Left lung (tissue), 14 donors: ENCODE data around the gene TAS2R38. TPM values are rescaled to one million over a fixed set of nuclear protein-coding genes. Genes with fewer than 3 reads are reported as not detected.

Experiments
- ATAC-seq: fragments of 200-7000 bp; cut with Tn5 transposase; one replicate; pipeline ENCODE4 v1.9.1; 2020; ENCODE audit warnings: moderate library complexity
- DNase-seq, 4 donors: peaks; one replicate each; pipeline ENCODE4 v3.0.0-alpha.2; 2013 to 2020
- H3K27ac ChIP-seq, 2 donors: fragments of 200-600 bp; sonication (generic) in 1 of 2; one replicate each; pipeline versions ENCODE4 v1.5.0 to v1.8.0; 2020 to 2021
- H3K27me3 ChIP-seq, 2 donors: fragments of 200-600 bp; sonication (generic) in 1 of 2; one replicate each; pipeline versions ENCODE4 v1.5.0 to v1.8.0; 2020 to 2021
- H3K36me3 ChIP-seq, 2 donors: fragments of 200-600 bp; sonication (generic) in 1 of 2; one replicate each; pipeline versions ENCODE4 v1.5.0 to v1.8.0; 2020 to 2021
- H3K4me1 ChIP-seq, 2 donors: fragments of 200-600 bp; one replicate each; pipeline ENCODE4 v1.8.0; 2021
- H3K4me3 ChIP-seq, 2 donors: fragments of 200-600 bp; sonication (generic) in 1 of 2; one replicate each; pipeline versions ENCODE4 v1.5.0 to v1.8.0; 2020 to 2021; ENCODE audit warnings: mild to moderate bottlenecking in 1 of 2
- H3K9me3 ChIP-seq, 2 donors: fragments of 200-600 bp; sonication (generic) in 1 of 2; one replicate each; pipeline versions ENCODE4 v1.5.0 to v1.8.0; 2020 to 2021
- intact Hi-C, 2 donors: fragments of 100-400 bp; cut with DNase I; formaldehyde crosslinking; loops; one replicate each; pipeline versions ENCODE4 v1.11.2 to v1.14.2; 2022
- long read RNA-seq, 12 donors: library from polyadenylated mRNA in 2 of 12; unstranded in 2 of 12; transcript quantifications; one replicate each; pipeline ENCODE4 v2.0.0 and lab custom pipeline, GENCODE V29; 2019 to 2026
- polyA plus RNA-seq, 6 donors: library from polyadenylated mRNA; unstranded; fragments of 120-200 nt; gene quantifications; one replicate each; pipeline ENCODE4 v1.2.1, GENCODE V29; 2013; ENCODE audit not compliant: insufficient read length in 6 of 6
- total RNA-seq, 2 donors: library from RNA; stranded (reverse); fragmentation: NEBNext Ultra II Directional; extraction: Animal tissue kit (Norgen Biotek cat#: 25700); gene quantifications; one replicate each; pipeline ENCODE4 v1.2.1, GENCODE V29; 2021
- TF ChIP-seq, protein P1 (sequence below), 2 donors: fragments of 200-600 bp; sonication (generic) in 1 of 2; IDR thresholded peaks; one replicate each; pipeline versions ENCODE4 v1.5.0 to v1.8.0; 2021; ENCODE audit warnings: antibody characterized with exemption in 2 of 2
- donor health status: DM: no; HTN: yes; CAD: no.
- donor health status: DM: no; HTN: no; CAD: no.

TAS2R38 gene
- total RNA-seq (not detected), polyA plus RNA-seq (not detected)
- long read RNA-seq, donor 1: 0 reads
- long read RNA-seq, donor 2: 0 reads
- long read RNA-seq, donor 3: 0 reads
- long read RNA-seq, donor 4: 0 reads
- long read RNA-seq, donor 5: 0 reads
- long read RNA-seq, donor 6: 0 reads
- long read RNA-seq, donor 7: 0 reads
- long read RNA-seq, donor 8: 0 reads
- long read RNA-seq, donor 9: 0 reads
- long read RNA-seq, donor 10: 0 reads
- long read RNA-seq, donor 11: 0 reads
- long read RNA-seq, donor 12: 0 reads

DNA sequence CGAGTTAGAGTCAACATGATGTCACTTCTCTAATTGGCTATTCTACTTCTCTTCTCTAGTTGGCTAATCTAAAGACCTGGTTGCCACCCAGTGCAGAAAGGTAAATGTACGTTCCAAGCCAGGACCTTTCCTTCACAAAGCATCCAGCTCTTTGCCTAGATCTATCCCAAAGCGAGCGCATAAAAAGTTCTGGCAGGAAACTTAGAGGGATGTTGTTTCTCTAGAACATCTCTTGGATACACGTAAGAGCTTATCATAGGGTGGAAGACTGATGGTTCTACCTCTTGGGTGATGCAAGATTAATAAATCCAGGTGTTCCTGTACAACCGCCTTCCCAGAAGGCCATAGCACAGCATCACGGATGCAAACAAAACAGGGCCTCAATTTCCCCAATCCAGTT lies at the start of gene TAS2R38:
Gene TAS2R38, minus strand, starts transcription at position 101 of the 400 bp plus-strand sequence. Its CDS starts 84 bp downstream, at position 17.
- no peak for DNase-seq

DNA sequence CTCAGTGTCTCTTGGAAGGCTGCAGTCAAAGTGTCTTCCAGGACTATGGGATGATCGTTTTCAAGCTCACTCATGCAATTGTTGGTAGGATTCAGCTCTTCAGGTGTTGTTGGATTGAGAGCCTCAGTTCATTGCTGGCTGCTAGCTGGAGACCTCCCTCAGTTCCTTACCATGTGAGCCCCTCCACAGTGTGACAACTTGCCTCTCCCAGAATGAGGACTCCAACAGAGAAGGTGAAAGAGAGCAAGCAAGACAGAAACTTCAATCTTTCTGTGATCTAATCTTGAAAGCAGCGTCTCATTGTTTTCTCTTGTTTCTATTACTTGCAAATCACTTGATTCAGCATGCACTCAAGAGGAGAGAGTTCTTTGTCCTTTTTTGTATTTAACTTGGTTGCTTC lies 44.6 kb upstream of the TAS2R38 start:
- ATAC-seq: no peak
- no peaks in the 10 kb centered on the region for H3K27me3 ChIP-seq
- intact Hi-C loops: no loop called here
- TF ChIP-seq, protein P1, sequence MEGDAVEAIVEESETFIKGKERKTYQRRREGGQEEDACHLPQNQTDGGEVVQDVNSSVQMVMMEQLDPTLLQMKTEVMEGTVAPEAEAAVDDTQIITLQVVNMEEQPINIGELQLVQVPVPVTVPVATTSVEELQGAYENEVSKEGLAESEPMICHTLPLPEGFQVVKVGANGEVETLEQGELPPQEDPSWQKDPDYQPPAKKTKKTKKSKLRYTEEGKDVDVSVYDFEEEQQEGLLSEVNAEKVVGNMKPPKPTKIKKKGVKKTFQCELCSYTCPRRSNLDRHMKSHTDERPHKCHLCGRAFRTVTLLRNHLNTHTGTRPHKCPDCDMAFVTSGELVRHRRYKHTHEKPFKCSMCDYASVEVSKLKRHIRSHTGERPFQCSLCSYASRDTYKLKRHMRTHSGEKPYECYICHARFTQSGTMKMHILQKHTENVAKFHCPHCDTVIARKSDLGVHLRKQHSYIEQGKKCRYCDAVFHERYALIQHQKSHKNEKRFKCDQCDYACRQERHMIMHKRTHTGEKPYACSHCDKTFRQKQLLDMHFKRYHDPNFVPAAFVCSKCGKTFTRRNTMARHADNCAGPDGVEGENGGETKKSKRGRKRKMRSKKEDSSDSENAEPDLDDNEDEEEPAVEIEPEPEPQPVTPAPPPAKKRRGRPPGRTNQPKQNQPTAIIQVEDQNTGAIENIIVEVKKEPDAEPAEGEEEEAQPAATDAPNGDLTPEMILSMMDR (IDR thresholded peaks at IDR 0.05): no peak
- H3K4me3 ChIP-seq: no peak overlapping the region
- peaks cover 0 to 6% of the 10 kb centered on the region in 2 donors for H3K36me3 ChIP-seq
- no peak overlapping the region for H3K27ac ChIP-seq
- peaks cover 0 to 3% of the 10 kb centered on the region in 2 donors for H3K4me1 ChIP-seq
- H3K9me3 ChIP-seq: no peaks in the 10 kb centered on the region
- no peak for DNase-seq

More for the DNA sequence above, at the start of gene TAS2R38:
- intact Hi-C loops: no loop called here
- H3K4me3 ChIP-seq: no peak within 1 kb of the TSS
- no peak within 1 kb of the TSS for H3K27ac ChIP-seq
- TF ChIP-seq, protein P1 (IDR thresholded peaks at IDR 0.05): no peak
- no peaks in the 10 kb centered on the region for H3K9me3 ChIP-seq
- no peaks in the 10 kb centered on the region for H3K36me3 ChIP-seq
- H3K4me1 ChIP-seq: peaks cover 0 to 8% of the 10 kb centered on the region in 2 donors
- ATAC-seq: no peak
- H3K27me3 ChIP-seq: no peaks in the 10 kb centered on the region

- no peak overlapping the region for H3K4me3 ChIP-seq
- TF ChIP-seq, protein P1 (IDR thresholded peaks at IDR 0.05): no peak
- no peak for ATAC-seq
- no peak for DNase-seq
- peaks cover 0 to 5% of the 10 kb centered on the region in 2 donors for H3K36me3 ChIP-seq
- no peaks in the 10 kb centered on the region for H3K27me3 ChIP-seq
- no peaks in the 10 kb centered on the region for H3K9me3 ChIP-seq
- peaks cover 0 to 3% of the 10 kb centered on the region in 2 donors for H3K4me1 ChIP-seq
- intact Hi-C loops: no loop called here
- no peak overlapping the region for H3K27ac ChIP-seq
Measured at GRCh38 chr7:142017451-142017850, 43.9 kb upstream of the TAS2R38 start.

GRCh38 chr7:142012825-142013511 lies 39.4 kb upstream of the TAS2R38 start:
- Histone ChIP-seq H3K4me1 (peaks cover 0 to 3% of the 10 kb centered on the region in 2 donors), H3K27ac (no peak overlapping the region), H3K36me3 (no peaks in the 10 kb centered on the region), H3K27me3 (no peaks in the 10 kb centered on the region), H3K4me3 (no peak overlapping the region), H3K9me3 (no peaks in the 10 kb centered on the region)
- TF ChIP-seq, protein P1 (IDR thresholded peaks at IDR 0.05): no peak
- intact Hi-C loops: no loop called here
- DNase-seq (no peak), ATAC-seq (no peak)

GRCh38 chr7:142010952-142011548 lies 37.5 kb upstream of the TAS2R38 start:
- no peak for ATAC-seq
- intact Hi-C loops: no loop called here
- Histone ChIP-seq H3K27ac (no peak overlapping the region), H3K4me1 (peaks cover 0 to 3% of the 10 kb centered on the region in 2 donors), H3K4me3 (no peak overlapping the region), H3K36me3 (no peaks in the 10 kb centered on the region), H3K9me3 (no peaks in the 10 kb centered on the region), H3K27me3 (no peaks in the 10 kb centered on the region)
- DNase-seq: no peak
- TF ChIP-seq, protein P1 (IDR thresholded peaks at IDR 0.05): no peak
